ENCODE measurements around the gene GPN2.

The GPN2 gene

GRCh38 chr1:26862781-26863684, 27.1 kb downstream of the GPN2 start, which contains the start of gene SFN:
SFN (plus strand) TSS chr1:26863149; CDS start chr1:26863213, 64 bp downstream.
- Histone ChIP-seq H3K4me1 (ENCODE audit: control insufficient read depth, insufficient read depth, low read length) (peaks cover 8% of the 10 kb centered on the region), H3K27me3 (ENCODE audit: control insufficient read depth, insufficient read depth, low read length) (peaks cover 11% of the 10 kb centered on the region), H3K9me3 (ENCODE audit: control insufficient read depth, insufficient read depth, low read length) (no peaks in the 10 kb centered on the region), H3K9ac (ENCODE audit: low read depth, low read length) (no peak within 1 kb of the TSS), H3K36me3 (ENCODE audit: control insufficient read depth, insufficient read depth, low read length) (no peaks in the 10 kb centered on the region), H3K4me3 (ENCODE audit: low read depth, low read length) (peak within 1 kb of the TSS; percentile 81)

- H3K4me3 ChIP-seq (ENCODE audit: low read depth, low read length), result no peak overlapping the region
- H3K4me1 ChIP-seq (ENCODE audit: control insufficient read depth, insufficient read depth, low read length), result peaks cover 8% of the 10 kb centered on the region
- H3K9ac ChIP-seq (ENCODE audit: low read depth, low read length), result no peak overlapping the region
These were observed 28.1 kb downstream of the GPN2 start for GRCh38 chr1:26861889-26862378.

GRCh38 chr1:26861286-26861701, 28.8 kb downstream of the GPN2 start:
- peaks cover 8% of the 10 kb centered on the region for H3K4me1 ChIP-seq (ENCODE audit: control insufficient read depth, insufficient read depth, low read length)
- no peaks in the 10 kb centered on the region for H3K9me3 ChIP-seq (ENCODE audit: control insufficient read depth, insufficient read depth, low read length)
- H3K9ac ChIP-seq (ENCODE audit: low read depth, low read length), result no peak overlapping the region
- H3K4me3 ChIP-seq (ENCODE audit: low read depth, low read length), result no peak overlapping the region
- no peaks in the 10 kb centered on the region for H3K36me3 ChIP-seq (ENCODE audit: control insufficient read depth, insufficient read depth, low read length)
- peaks cover 11% of the 10 kb centered on the region for H3K27me3 ChIP-seq (ENCODE audit: control insufficient read depth, insufficient read depth, low read length)

More at GRCh38 chr1:26861889-26862378, 28.1 kb downstream of the GPN2 start:
- Histone ChIP-seq H3K36me3 (ENCODE audit: control insufficient read depth, insufficient read depth, low read length) (no peaks in the 10 kb centered on the region), H3K27me3 (ENCODE audit: control insufficient read depth, insufficient read depth, low read length) (peaks cover 11% of the 10 kb centered on the region), H3K9me3 (ENCODE audit: control insufficient read depth, insufficient read depth, low read length) (no peaks in the 10 kb centered on the region)

- no peaks in the 10 kb centered on the region for H3K9me3 ChIP-seq (ENCODE audit: control insufficient read depth, insufficient read depth, low read length)
- H3K36me3 ChIP-seq (ENCODE audit: control insufficient read depth, insufficient read depth, low read length), result peaks cover 2% of the 10 kb centered on the region
- peaks cover 8% of the 10 kb centered on the region for H3K27me3 ChIP-seq (ENCODE audit: control insufficient read depth, insufficient read depth, low read length)
- no peak overlapping the region for H3K9ac ChIP-seq (ENCODE audit: low read depth, low read length)
- no peak overlapping the region for H3K4me3 ChIP-seq (ENCODE audit: low read depth, low read length)
- H3K4me1 ChIP-seq (ENCODE audit: control insufficient read depth, insufficient read depth, low read length), result peaks cover 8% of the 10 kb centered on the region
These were observed 31.0 kb downstream of the GPN2 start for GRCh38 chr1:26858891-26859640.

- peaks cover 1% of the 10 kb centered on the region for H3K27me3 ChIP-seq (ENCODE audit: control insufficient read depth, insufficient read depth, low read length)
- no peak overlapping the region for H3K9ac ChIP-seq (ENCODE audit: low read depth, low read length)
- H3K4me3 ChIP-seq (ENCODE audit: low read depth, low read length), result no peak overlapping the region
- H3K36me3 ChIP-seq (ENCODE audit: control insufficient read depth, insufficient read depth, low read length), result peaks cover 6% of the 10 kb centered on the region
- no peaks in the 10 kb centered on the region for H3K9me3 ChIP-seq (ENCODE audit: control insufficient read depth, insufficient read depth, low read length)
- H3K4me1 ChIP-seq (ENCODE audit: control insufficient read depth, insufficient read depth, low read length), result peaks cover 6% of the 10 kb centered on the region
These were observed 31.9 kb downstream of the GPN2 start for GRCh38 chr1:26858160-26858559.

- H3K27me3 ChIP-seq (ENCODE audit: control insufficient read depth, insufficient read depth, low read length), result no peaks in the 10 kb centered on the region
- no peaks in the 10 kb centered on the region for H3K9me3 ChIP-seq (ENCODE audit: control insufficient read depth, insufficient read depth, low read length)
- no peak overlapping the region for H3K4me3 ChIP-seq (ENCODE audit: low read depth, low read length)
- no peak overlapping the region for H3K9ac ChIP-seq (ENCODE audit: low read depth, low read length)
- peaks cover 6% of the 10 kb centered on the region for H3K36me3 ChIP-seq (ENCODE audit: control insufficient read depth, insufficient read depth, low read length)
- H3K4me1 ChIP-seq (ENCODE audit: control insufficient read depth, insufficient read depth, low read length), result peaks cover 5% of the 10 kb centered on the region
These were observed 32.5 kb downstream of the GPN2 start for GRCh38 chr1:26857473-26858060.

GRCh38 chr1:26856604-26857469, 33.2 kb downstream of the GPN2 start:
- H3K9ac ChIP-seq (ENCODE audit: low read depth, low read length), result no peak overlapping the region
- peaks cover 8% of the 10 kb centered on the region for H3K36me3 ChIP-seq (ENCODE audit: control insufficient read depth, insufficient read depth, low read length)
- no peaks in the 10 kb centered on the region for H3K9me3 ChIP-seq (ENCODE audit: control insufficient read depth, insufficient read depth, low read length)
- no peaks in the 10 kb centered on the region for H3K27me3 ChIP-seq (ENCODE audit: control insufficient read depth, insufficient read depth, low read length)
- no peak overlapping the region for H3K4me3 ChIP-seq (ENCODE audit: low read depth, low read length)
- no peaks in the 10 kb centered on the region for H3K4me1 ChIP-seq (ENCODE audit: control insufficient read depth, insufficient read depth, low read length)

- Histone ChIP-seq H3K4me1 (ENCODE audit: control insufficient read depth, insufficient read depth, low read length) (no peaks in the 10 kb centered on the region), H3K4me3 (ENCODE audit: low read depth, low read length) (no peak overlapping the region), H3K9me3 (ENCODE audit: control insufficient read depth, insufficient read depth, low read length) (no peaks in the 10 kb centered on the region), H3K9ac (ENCODE audit: low read depth, low read length) (no peak overlapping the region), H3K27me3 (ENCODE audit: control insufficient read depth, insufficient read depth, low read length) (no peaks in the 10 kb centered on the region), H3K36me3 (ENCODE audit: control insufficient read depth, insufficient read depth, low read length) (peaks cover 14% of the 10 kb centered on the region)
These were observed 33.9 kb downstream of the GPN2 start for GRCh38 chr1:26856181-26856580.

- no peaks in the 10 kb centered on the region for H3K9me3 ChIP-seq (ENCODE audit: control insufficient read depth, insufficient read depth, low read length)
- no peak overlapping the region for H3K9ac ChIP-seq (ENCODE audit: low read depth, low read length)
- H3K36me3 ChIP-seq (ENCODE audit: control insufficient read depth, insufficient read depth, low read length), result peaks cover 20% of the 10 kb centered on the region
- H3K4me1 ChIP-seq (ENCODE audit: control insufficient read depth, insufficient read depth, low read length), result no peaks in the 10 kb centered on the region
- no peaks in the 10 kb centered on the region for H3K27me3 ChIP-seq (ENCODE audit: control insufficient read depth, insufficient read depth, low read length)
- no peak overlapping the region for H3K4me3 ChIP-seq (ENCODE audit: low read depth, low read length)
These were observed 34.4 kb downstream of the GPN2 start for GRCh38 chr1:26855636-26856035.

- no peak overlapping the region for H3K9ac ChIP-seq (ENCODE audit: low read depth, low read length)
- peaks cover 23% of the 10 kb centered on the region for H3K36me3 ChIP-seq (ENCODE audit: control insufficient read depth, insufficient read depth, low read length)
- no peaks in the 10 kb centered on the region for H3K27me3 ChIP-seq (ENCODE audit: control insufficient read depth, insufficient read depth, low read length)
- no peaks in the 10 kb centered on the region for H3K4me1 ChIP-seq (ENCODE audit: control insufficient read depth, insufficient read depth, low read length)
- H3K4me3 ChIP-seq (ENCODE audit: low read depth, low read length), result no peak overlapping the region
- no peaks in the 10 kb centered on the region for H3K9me3 ChIP-seq (ENCODE audit: control insufficient read depth, insufficient read depth, low read length)
These were observed 35.2 kb downstream of the GPN2 start for GRCh38 chr1:26854906-26855305.

- peaks cover 31% of the 10 kb centered on the region for H3K36me3 ChIP-seq (ENCODE audit: control insufficient read depth, insufficient read depth, low read length)
- no peaks in the 10 kb centered on the region for H3K9me3 ChIP-seq (ENCODE audit: control insufficient read depth, insufficient read depth, low read length)
- no peaks in the 10 kb centered on the region for H3K27me3 ChIP-seq (ENCODE audit: control insufficient read depth, insufficient read depth, low read length)
- no peaks in the 10 kb centered on the region for H3K4me1 ChIP-seq (ENCODE audit: control insufficient read depth, insufficient read depth, low read length)
- no peak overlapping the region for H3K4me3 ChIP-seq (ENCODE audit: low read depth, low read length)
- no peak overlapping the region for H3K9ac ChIP-seq (ENCODE audit: low read depth, low read length)
These were observed 36.5 kb downstream of the GPN2 start for GRCh38 chr1:26853600-26853999.

All from iPS-15b (cell line).